ENCODE measurements around the gene CACNG6.

Gene CACNG6

GRCh38 chr19:54042989-54043388, 51.6 kb downstream of the CACNG6 start:
- DNase-seq (ENCODE audit: low read depth in 2 of 2), result no peak

DNA sequence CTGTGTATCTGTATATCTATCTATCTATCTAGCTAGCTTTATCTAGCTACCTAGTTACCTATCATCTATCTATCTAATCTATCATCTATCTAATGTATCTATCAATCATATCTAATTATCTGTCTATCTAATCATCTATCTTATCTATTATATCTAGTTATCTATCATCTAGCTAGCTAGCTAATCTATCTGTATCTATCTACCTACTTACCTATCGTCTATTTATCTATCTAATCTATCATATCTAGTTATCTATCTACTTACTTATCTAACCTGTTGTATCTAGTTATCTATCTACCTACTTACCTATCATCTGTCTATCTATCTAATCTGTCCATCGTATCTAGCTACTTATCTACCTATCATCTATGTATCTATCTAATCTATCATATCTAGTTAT, 54.3 kb downstream of the CACNG6 start:
- DNase-seq (ENCODE audit: low read depth in 2 of 2), result no peak

DNA sequence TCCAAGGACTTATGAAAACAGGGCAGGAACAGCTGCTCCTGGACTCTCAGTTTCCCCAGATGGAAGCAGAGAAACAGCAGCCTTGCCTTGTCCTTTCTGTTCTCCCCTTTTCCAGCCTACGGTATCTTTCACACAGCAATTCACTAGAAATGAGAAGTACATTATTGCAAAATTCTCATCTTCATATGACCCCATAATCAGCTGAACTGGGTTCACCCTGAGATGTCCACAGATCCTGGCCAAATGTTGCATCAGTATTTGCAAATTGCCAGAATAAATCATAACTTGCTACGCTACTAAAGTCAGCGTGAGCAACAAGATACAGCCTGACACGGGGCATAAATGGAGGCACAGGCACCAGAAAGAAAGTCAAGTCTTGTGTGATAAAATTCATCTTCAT, 56.2 kb downstream of the CACNG6 start:
- DNase-seq (ENCODE audit: low read depth in 2 of 2), result no peak

Data from stimulated activated CD4-positive, alpha-beta T cell treated with anti-CD3 and anti-CD28 coated beads, Interleukin-4, amount 100 ng/mL, for 48 hours (primary cell).